K562 (cell line): ENCODE results near the gene DPP10. TPM values are rescaled to one million over a fixed set of nuclear protein-coding genes. Genes with fewer than 3 reads are reported as not detected.

Source experiments
- ATAC-seq: fragments of 200-7000 bp; cut with Tn5 transposase; 3 replicates; pipeline ENCODE4 v1.9.1; 2020; ENCODE audit warnings: moderate library complexity
- Bru-seq: library from RNA; stranded (reverse); fragments of 400-500 nt; gene quantifications from one replicate; lab custom pipeline; 2021; lab: Mats Ljungman, UMichigan
- BruChase-seq, 2 experiments: library from RNA; stranded (reverse); fragments of 400-500 nt; gene quantifications; one replicate each; lab custom pipeline; 2021; lab: Mats Ljungman, UMichigan
- BruUV-seq: library from RNA; stranded (reverse); fragments of 400-500 nt; replicated peaks from 2 replicates; lab custom pipeline; 2021; lab: Mats Ljungman, UMichigan
- CTCF ChIA-PET: fragments of 300-600 bp; formaldehyde crosslinking; extraction: SDS; loops from one replicate; lab custom pipeline; 2021; ENCODE audit warnings: low intra/inter-chr PET ratio; lab: Yijun Ruan, JAX
- POLR2A ChIA-PET: fragments of 300-600, 350-650 bp; sonication (Branson Sonifier 250); formaldehyde crosslinking; extraction: SDS; loops from one replicate; lab custom pipeline; 2021; ENCODE audit warnings: antibody characterized with exemption, inconsistent platforms; lab: Yijun Ruan, JAX
- DNase-seq, 4 experiments: peaks; one replicate each; pipeline versions ENCODE4 v3.0.0 to v3.0.0-alpha.2; 2011 to 2018; ENCODE audit warnings: low spot score in 3 of 4, mixed read lengths in 3 of 4; ENCODE audit errors: extremely low read depth in 1 of 4
- FAIRE-seq: peaks from 2 replicates; lab custom pipeline; 2011; peaks lifted over from hg19 to GRCh38; lab: Jason Lieb, UNC
- H2AFZ ChIP-seq: 2 replicates; pipeline ENCODE4 v1.6.0; 2011; ENCODE audit warnings: low read depth, low read length, control low read depth, inconsistent platforms
- H3K27ac ChIP-seq: fragments of 200-600 bp; 3 replicates; pipeline ENCODE4 v1.8.0; 2011; ENCODE audit warnings: low read depth, mild to moderate bottlenecking, control low read depth, inconsistent platforms, low read length, moderate library complexity, mixed read lengths; ENCODE audit errors: extremely low read depth
- H3K27me3 ChIP-seq, 2 experiments: fragments of 300-600 bp in 1 of 2; 2 replicates in 1 of 2; 3 replicates in 1 of 2; pipeline versions ENCODE4 v1.6.0 to v1.8.0; 2011; ENCODE audit warnings: inconsistent platforms in 2 of 2, low read length in 2 of 2, mild to moderate bottlenecking in 1 of 2, mixed read lengths in 1 of 2, moderate library complexity in 1 of 2; ENCODE audit not compliant: control insufficient read depth in 2 of 2, insufficient read depth in 2 of 2
- H3K36me3 ChIP-seq: fragments of 300-600 bp; 3 replicates; pipeline ENCODE4 v1.8.0; 2011; ENCODE audit warnings: mild to moderate bottlenecking, low read length, inconsistent platforms; ENCODE audit not compliant: control insufficient read depth, insufficient read depth
- H3K4me1 ChIP-seq, 2 experiments: fragments of 200-600 bp in 1 of 2; replicated peaks in 1 of 2; 2 replicates in 1 of 2; 3 replicates in 1 of 2; pipeline versions ENCODE4 v1.5.1 to v1.8.0; 2011; ENCODE audit warnings: inconsistent platforms in 2 of 2, low read length in 2 of 2, mild to moderate bottlenecking in 1 of 2, mixed read lengths in 1 of 2, moderate library complexity in 1 of 2; ENCODE audit not compliant: control insufficient read depth in 2 of 2, insufficient read depth in 2 of 2
- H3K4me2 ChIP-seq: 2 replicates; pipeline ENCODE4 v1.6.1; 2011; ENCODE audit warnings: low read length, control low read depth, inconsistent platforms, mixed read lengths; ENCODE audit not compliant: insufficient read depth
- H3K4me3 ChIP-seq: fragments of 200-600 bp; sonication (generic), shearing (Covaris generic); 2 replicates; pipeline ENCODE4 v1.5.1; 2016; ENCODE audit warnings: control low read depth, inconsistent platforms
- H3K79me2 ChIP-seq: fragments of 200-600 bp; 3 replicates; pipeline ENCODE4 v1.8.0; 2011; ENCODE audit warnings: low read length, inconsistent platforms; ENCODE audit not compliant: control insufficient read depth, insufficient read depth
- H3K9ac ChIP-seq, 2 experiments: 2 replicates each; pipeline versions ENCODE4 v1.6.0 to v1.6.1; 2011; ENCODE audit warnings: low read depth in 2 of 2, low read length in 2 of 2, control low read depth in 1 of 2, inconsistent platforms in 1 of 2, mild to moderate bottlenecking in 1 of 2, mixed read lengths in 1 of 2; ENCODE audit not compliant: insufficient read depth in 1 of 2
- H3K9me1 ChIP-seq: one replicate; pipeline ENCODE4 v1.6.0; 2011; ENCODE audit warnings: inconsistent platforms, mild to moderate bottlenecking, low read length, moderate library complexity; ENCODE audit not compliant: control insufficient read depth, insufficient read depth
- H3K9me3 ChIP-seq: replicated peaks from 2 replicates; pipeline ENCODE4 v1.5.1; 2011; ENCODE audit warnings: low read depth, low read length, inconsistent platforms; ENCODE audit not compliant: control insufficient read depth, insufficient read depth
- H4K20me1 ChIP-seq: replicated peaks from 2 replicates; pipeline ENCODE4 v1.6.1; 2011; ENCODE audit warnings: low read length, inconsistent platforms, mixed read lengths; ENCODE audit not compliant: control insufficient read depth, insufficient read depth
- ASH1L ChIP-seq: fragments of 450-650 bp; IDR thresholded peaks from 2 replicates; pipeline ENCODE4 v1.6.1; 2018; ENCODE audit warnings: borderline replicate concordance, mild to moderate bottlenecking, low read depth; ENCODE audit not compliant: partially characterized antibody
- BDP1 ChIP-seq: IDR thresholded peaks from 3 replicates; pipeline ENCODE4 v1.6.1; 2011; ENCODE audit not compliant: insufficient read length, insufficient read depth
- EHMT2 ChIP-seq: fragments of 450-650 bp; IDR thresholded peaks from 2 replicates; pipeline ENCODE4 v1.6.1; 2018; ENCODE audit warnings: antibody characterized with exemption
- LCOR ChIP-seq: sonication (generic); formaldehyde crosslinking; IDR thresholded peaks from 2 replicates; pipeline ENCODE4 v1.8.0; 2022; ENCODE audit warnings: mild to moderate bottlenecking, missing genetic modification reagents
- MIER1 ChIP-seq: fragments of 450-650 bp; IDR thresholded peaks from 2 replicates; pipeline ENCODE4 v1.6.1; 2016; ENCODE audit warnings: antibody characterized with exemption, mild to moderate bottlenecking, low read depth
- POLR3G ChIP-seq: IDR thresholded peaks from 2 replicates; pipeline ENCODE4 v1.6.1; 2011; ENCODE audit not compliant: insufficient read length, insufficient replicate concordance; ENCODE audit errors: extremely low read depth
- SREBF1 ChIP-seq: fragments of 150-350 bp; IDR thresholded peaks from 2 replicates; pipeline ENCODE4 v1.6.1; 2014; ENCODE audit warnings: antibody characterized with exemption, low read depth, low read length, borderline replicate concordance
- TCF3 ChIP-seq: sonication (generic); formaldehyde crosslinking; IDR thresholded peaks from 2 replicates; pipeline ENCODE4 v1.4.0; 2020; ENCODE audit warnings: mild to moderate bottlenecking, missing genetic modification reagents
- ZNF274 ChIP-seq: IDR thresholded peaks from 2 replicates; pipeline ENCODE4 v1.6.1; 2011; ENCODE audit warnings: low read depth, mild to moderate bottlenecking, low read length, moderate library complexity, borderline replicate concordance
- ZNF592 ChIP-seq: fragments of 450-650 bp; IDR thresholded peaks from 2 replicates; pipeline ENCODE4 v1.6.1; 2017; ENCODE audit warnings: antibody characterized with exemption, mild to moderate bottlenecking
- WGBS: fragments of 100-300 bp; shearing (Covaris generic); methylation state at CpG from one replicate; pipeline ENCODE4 v1.1.6; 2016; ENCODE audit warnings: low coverage, mixed read lengths; ENCODE audit not compliant: insufficient coverage; ENCODE audit errors: missing lambda C conversion rate; 5-methylcytosine and 5-hydroxymethylcytosine counted together
- in situ Hi-C: fragments of 300-500 bp; cut with MboI; formaldehyde crosslinking; loops from 4 replicates; pipeline ENCODE4 v1.15.0; 2018; ENCODE audit warnings: inconsistent platforms, mixed read lengths
- intact Hi-C: fragments of 100-400 bp; cut with micrococcal nuclease; formaldehyde crosslinking; loops from 2 replicates; pipeline ENCODE4 v1.14.2; 2022
- long read RNA-seq, 3 experiments: library from polyadenylated mRNA in 2 of 3; library from RNA in 1 of 3; unstranded in 2 of 3; stranded (forward) in 1 of 3; transcript quantifications; one replicate each; pipeline ENCODE4 v2.0.0, GENCODE V29; 2019 to 2022
- polyA minus RNA-seq, 3 experiments: library from RNA; depleted of rRNA, polyadenylated mRNA; stranded (reverse); fragments of >200 nt; gene quantifications; 2 replicates each; pipeline ENCODE4 v1.2.3, GENCODE V29; 2011
- polyA plus RNA-seq, 8 experiments: library from polyadenylated mRNA; depleted of rRNA in 4 of 8; stranded (reverse) in 5 of 8; unstranded in 3 of 8; fragments of >200 nt; fragmentation: Nextera tagmentation in 2 of 8; fragmentation: Illumina TruSeq in 1 of 8; extraction: Ambion mirVana in 2 of 8; extraction: Trizol in 1 of 8; gene quantifications; 2 replicates each; pipeline versions ENCODE4 v1.2.1 to v1.2.3, GENCODE V29; 2011 to 2014; ENCODE audit warnings: inconsistent platforms in 1 of 8, missing spikeins in 1 of 8
- total RNA-seq, 7 experiments: library from RNA; depleted of rRNA in 6 of 7; stranded (reverse); fragments of >200 nt in 6 of 7; fragmentation: Illumina TruSeq in 2 of 7; extraction: Trizol in 2 of 7; gene quantifications; 2 replicates each; pipeline versions ENCODE4 v1.2.1 to v1.2.3, GENCODE V29; 2011 to 2021; ENCODE audit warnings: low replicate concordance in 1 of 7
- TF ChIP-seq, protein P1 (sequence below), 2 experiments: fragments of 150-350 bp in 1 of 2; IDR thresholded peaks; 2 replicates each; pipeline ENCODE4 v1.6.1; 2012 to 2016; ENCODE audit warnings: low read depth in 2 of 2, low read length in 2 of 2, mild to moderate bottlenecking in 1 of 2, moderate library complexity in 1 of 2

Gene DPP10
- total RNA-seq (2011; cell fraction: chromatin; rRNA removed; ENCODE audit: low replicate concordance), result not detected in 2 replicates
- not detected in 2 replicates for total RNA-seq (2011; cell fraction: nucleolus; rRNA removed)
- not detected in 2 replicates for total RNA-seq (2011; cell fraction: nucleoplasm; rRNA removed)
- total RNA-seq (2014; rRNA removed) (not detected in 2 replicates), total RNA-seq (2014; rRNA removed; fragmentation: Illumina TruSeq; extraction: Trizol) (not detected in 2 replicates), total RNA-seq (2015; rRNA removed; fragmentation: Illumina TruSeq; extraction: Trizol) (not detected in 2 replicates), total RNA-seq (2021) (not detected in 2 replicates), polyA plus RNA-seq (2011; rRNA removed) (not detected in 2 replicates), polyA plus RNA-seq (2014; fragmentation: Illumina TruSeq; extraction: Trizol) (not detected in 2 replicates), polyA plus RNA-seq (2014; fragmentation: Nextera tagmentation; extraction: Ambion mirVana) (not detected), polyA plus RNA-seq (2014; rRNA removed) (not detected in 2 replicates), polyA minus RNA-seq (2011; rRNA and poly(A)+ RNA removed) (not detected in 2 replicates), Bru-seq, nascent RNA (percentile 0 among the genes with signal in this experiment), BruChase-seq, experiment 1, labeled RNA remaining after a 2-hour chase (percentile 0 among the genes with signal in this experiment), BruChase-seq, experiment 2, labeled RNA remaining after a 6-hour chase (percentile 1 among the genes with signal in this experiment)
- not detected in 2 replicates for polyA plus RNA-seq (2011; cell fraction: cytosol; rRNA removed)
- polyA plus RNA-seq (2011; cell fraction: nucleus; rRNA removed), result not detected in 2 replicates
- not detected in 2 replicates for polyA plus RNA-seq (2012)
- not detected in 2 replicates for polyA minus RNA-seq (2011; cell fraction: cytosol; rRNA and poly(A)+ RNA removed)
- polyA minus RNA-seq (2011; cell fraction: nucleus; rRNA and poly(A)+ RNA removed), result not detected in 2 replicates
- long read RNA-seq, experiment 1, partial matches to known transcripts, result 0 of 1 reads
- long read RNA-seq, experiment 1, other reads (novel, unspliced or antisense), result 1 of 1 reads
- long read RNA-seq, experiment 2, result 0 reads
- long read RNA-seq, experiment 3, result 0 reads

- Histone ChIP-seq H3K9ac (no peak within 1 kb of the TSS), H3K4me2 (no peak within 1 kb of the TSS), H2AFZ (no peak within 1 kb of the TSS), H3K4me3 (no peak within 1 kb of the TSS), H3K27me3 (no peaks in the 10 kb centered on the region), H3K4me1 (no peaks in the 10 kb centered on the region), H3K36me3 (no peaks in the 10 kb centered on the region), H3K9me3 (no peaks in the 10 kb centered on the region), H3K9me1 (no peaks in the 10 kb centered on the region), H3K27ac (no peak within 1 kb of the TSS), H3K79me2 (no peaks in the 10 kb centered on the region), H4K20me1 (no peaks in the 10 kb centered on the region)
- intact Hi-C loops, result no loop called here
- FAIRE-seq (no peak), DNase-seq (peak in 3 of 4 experiments; percentile 3 to 8 (median 7)), ATAC-seq (no peak)
- CTCF ChIA-PET, result no interaction called here
- POLR2A ChIA-PET, result no interaction called here
- BruUV-seq, result no TSS peak
- in situ Hi-C loops, result no loop called here
- WGBS, result 0% methylated on average over 5 of the region's 5 CpGs
- TF ChIP-seq SREBF1 (no peak), MIER1 (0 out of 2 replicates have a peak, but pooled peaks have one; percentile 34), BDP1 (no peak), ASH1L (no peak), TCF3 (CRISPR knock-in tag) (no peak), ZNF592 (no peak), LCOR (CRISPR knock-in tag) (no peak), ZNF274 (no peak), POLR3G (no peak), EHMT2 (peak; percentile 79)
- TF ChIP-seq, protein P1, sequence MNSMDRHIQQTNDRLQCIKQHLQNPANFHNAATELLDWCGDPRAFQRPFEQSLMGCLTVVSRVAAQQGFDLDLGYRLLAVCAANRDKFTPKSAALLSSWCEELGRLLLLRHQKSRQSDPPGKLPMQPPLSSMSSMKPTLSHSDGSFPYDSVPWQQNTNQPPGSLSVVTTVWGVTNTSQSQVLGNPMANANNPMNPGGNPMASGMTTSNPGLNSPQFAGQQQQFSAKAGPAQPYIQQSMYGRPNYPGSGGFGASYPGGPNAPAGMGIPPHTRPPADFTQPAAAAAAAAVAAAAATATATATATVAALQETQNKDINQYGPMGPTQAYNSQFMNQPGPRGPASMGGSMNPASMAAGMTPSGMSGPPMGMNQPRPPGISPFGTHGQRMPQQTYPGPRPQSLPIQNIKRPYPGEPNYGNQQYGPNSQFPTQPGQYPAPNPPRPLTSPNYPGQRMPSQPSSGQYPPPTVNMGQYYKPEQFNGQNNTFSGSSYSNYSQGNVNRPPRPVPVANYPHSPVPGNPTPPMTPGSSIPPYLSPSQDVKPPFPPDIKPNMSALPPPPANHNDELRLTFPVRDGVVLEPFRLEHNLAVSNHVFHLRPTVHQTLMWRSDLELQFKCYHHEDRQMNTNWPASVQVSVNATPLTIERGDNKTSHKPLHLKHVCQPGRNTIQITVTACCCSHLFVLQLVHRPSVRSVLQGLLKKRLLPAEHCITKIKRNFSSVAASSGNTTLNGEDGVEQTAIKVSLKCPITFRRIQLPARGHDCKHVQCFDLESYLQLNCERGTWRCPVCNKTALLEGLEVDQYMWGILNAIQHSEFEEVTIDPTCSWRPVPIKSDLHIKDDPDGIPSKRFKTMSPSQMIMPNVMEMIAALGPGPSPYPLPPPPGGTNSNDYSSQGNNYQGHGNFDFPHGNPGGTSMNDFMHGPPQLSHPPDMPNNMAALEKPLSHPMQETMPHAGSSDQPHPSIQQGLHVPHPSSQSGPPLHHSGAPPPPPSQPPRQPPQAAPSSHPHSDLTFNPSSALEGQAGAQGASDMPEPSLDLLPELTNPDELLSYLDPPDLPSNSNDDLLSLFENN (IDR thresholded peaks at IDR 0.05; ENCODE audit: low read depth in 2 of 2, low read length in 2 of 2), result no peak
These were observed at the start of gene DPP10 for GRCh38 chr2:114442510-114442909. TSS of gene DPP10 (plus strand) at chr2:114442641.
